ENCODE measurements around the gene KLRB1.
"Not testable (repeated sequence)": the region's sequence is repeated elsewhere in the genome, so short reads cannot be mapped to it uniquely, and the experiment has no call there.

KLRB1 gene

GRCh38 chr12:9619411-9620179 lies 11.9 kb upstream of the KLRB1 start:
- no peak for DNase-seq

- DNase-seq, result not testable (repeated sequence)
Measured at GRCh38 chr12:9618906-9619305, 11.2 kb upstream of the KLRB1 start.

GRCh38 chr12:9617124-9617523 lies 9.4 kb upstream of the KLRB1 start:
- DNase-seq, result no peak

- DNase-seq, result no peak
Measured at GRCh38 chr12:9615420-9616136, 7.9 kb upstream of the KLRB1 start.

- DNase-seq, result not testable (repeated sequence)
Measured at GRCh38 chr12:9610606-9611005, 2.9 kb upstream of the KLRB1 start.

GRCh38 chr12:9606736-9607372 lies 862 bp downstream of the KLRB1 start:
- no peak for DNase-seq

- DNase-seq, result no peak
Measured at GRCh38 chr12:9606247-9606646, 1.5 kb downstream of the KLRB1 start.

- DNase-seq, result no peak
Measured at GRCh38 chr12:9605483-9605882, 2.2 kb downstream of the KLRB1 start.

GRCh38 chr12:9604287-9604686 lies 3.4 kb downstream of the KLRB1 start:
- DNase-seq, result no peak

- DNase-seq, result not testable (repeated sequence)
Measured at GRCh38 chr12:9600426-9600825, 7.3 kb downstream of the KLRB1 start.

- DNase-seq, result no peak
Measured at GRCh38 chr12:9598363-9598762, 9.4 kb downstream of the KLRB1 start.

- DNase-seq, result no peak
Measured at GRCh38 chr12:9597365-9597764, 10.4 kb downstream of the KLRB1 start.

- no peak for DNase-seq
Measured at GRCh38 chr12:9590441-9590840, 17.3 kb downstream of the KLRB1 start.

- no peak for DNase-seq
Measured at GRCh38 chr12:9588749-9589148, 19.0 kb downstream of the KLRB1 start.

- no peak for DNase-seq
Measured at GRCh38 chr12:9587987-9588600, 19.6 kb downstream of the KLRB1 start.

- not testable (repeated sequence) for DNase-seq
Measured at GRCh38 chr12:9577729-9578128, 30.0 kb downstream of the KLRB1 start.

GRCh38 chr12:9567151-9567550 lies 40.6 kb downstream of the KLRB1 start:
- DNase-seq, result not testable (repeated sequence)

GRCh38 chr12:9566113-9566512 lies 41.6 kb downstream of the KLRB1 start:
- DNase-seq, result not testable (repeated sequence)

- DNase-seq, result not testable (repeated sequence)
Measured at GRCh38 chr12:9564418-9564817, 43.3 kb downstream of the KLRB1 start.

- DNase-seq, result not testable (repeated sequence)
Measured at GRCh38 chr12:9562841-9563453, 44.8 kb downstream of the KLRB1 start.

GRCh38 chr12:9545489-9545888 lies 62.2 kb downstream of the KLRB1 start:
- DNase-seq, result not testable (repeated sequence)

Data from amniotic stem cell (primary cell).